Caco-2 (cell line): ENCODE measurements around the gene LRRC45. TPM values are rescaled to one million over a fixed set of nuclear protein-coding genes. Genes with fewer than 3 reads are reported as not detected.

Experiments
- BruUV-seq: library from RNA; stranded (reverse); fragments of 400-500 nt; replicated peaks from 2 replicates; lab custom pipeline; 2021; lab: Mats Ljungman, UMichigan
- CTCF ChIA-PET: fragments of 300-600 bp; sonication (Branson Sonifier 250); formaldehyde crosslinking; loops from one replicate; lab custom pipeline; 2022; ENCODE audit warnings: antibody characterized with exemption; lab: Charles Lee
- POLR2A ChIA-PET: fragments of 300-600 bp; sonication (Branson Sonifier 250); formaldehyde crosslinking; loops from one replicate; lab custom pipeline; 2022; ENCODE audit warnings: antibody characterized with exemption; lab: Charles Lee
- DNase-seq, 2 experiments: peaks; one replicate each; pipeline versions ENCODE4 v3.0.0 to v3.0.0-alpha.2; 2020 to 2022
- H3K27me3 ChIP-seq: replicated peaks from 2 replicates; pipeline ENCODE4 v1.6.0; 2011; ENCODE audit warnings: low read length; ENCODE audit not compliant: control insufficient read depth, insufficient read depth
- H3K36me3 ChIP-seq: 2 replicates; pipeline ENCODE4 v1.5.1; 2011; ENCODE audit warnings: low read length; ENCODE audit not compliant: control insufficient read depth, insufficient read depth
- H3K4me1 ChIP-seq: fragments of 250-450 bp; sonication (Bioruptor Pico); 2 replicates; pipeline ENCODE4 v1.5.1; 2020; ENCODE audit warnings: mild to moderate bottlenecking
- H3K4me3 ChIP-seq: 2 replicates; pipeline ENCODE4 v1.5.1; 2011; ENCODE audit warnings: low read depth, mild to moderate bottlenecking, control low read depth, low read length
- H3K9me3 ChIP-seq: fragments of 250-450 bp; sonication (Bioruptor Pico); 2 replicates; pipeline ENCODE4 v1.5.1; 2020; ENCODE audit warnings: mild to moderate bottlenecking, moderate library complexity
- H3K27ac Mint-ChIP-seq: one replicate; pipeline ENCODE4 v1.8.0; 2022; ENCODE audit warnings: mixed read lengths; ENCODE audit not compliant: unreplicated experiment
- H3K27me3 Mint-ChIP-seq: one replicate; pipeline ENCODE4 v1.8.0; 2022; ENCODE audit warnings: mixed read lengths; ENCODE audit not compliant: insufficient read depth, unreplicated experiment
- H3K36me3 Mint-ChIP-seq: one replicate; pipeline ENCODE4 v1.8.0; 2022; ENCODE audit warnings: mild to moderate bottlenecking, mixed read lengths; ENCODE audit not compliant: insufficient read depth, unreplicated experiment
- H3K4me1 Mint-ChIP-seq: one replicate; pipeline ENCODE4 v1.8.0; 2022; ENCODE audit warnings: low read depth, mixed read lengths; ENCODE audit not compliant: unreplicated experiment
- H3K4me3 Mint-ChIP-seq: one replicate; pipeline ENCODE4 v1.8.0; 2022; ENCODE audit warnings: mild to moderate bottlenecking, moderate library complexity, mixed read lengths; ENCODE audit not compliant: unreplicated experiment
- H3K9me3 Mint-ChIP-seq: one replicate; pipeline ENCODE4 v1.8.0; 2022; ENCODE audit warnings: mixed read lengths; ENCODE audit not compliant: unreplicated experiment
- intact Hi-C: fragments of 100-400 bp; cut with micrococcal nuclease; formaldehyde crosslinking; loops from one replicate; pipeline ENCODE4 v1.10.0; 2022; ENCODE audit not compliant: unreplicated experiment
- total RNA-seq: library from RNA; stranded (reverse); gene quantifications from 2 replicates; pipeline ENCODE4 v1.2.3, GENCODE V29; 2022
- TF ChIP-seq, protein P1 (sequence below), 2 experiments: fragments of 200-600 bp in 1 of 2; IDR thresholded peaks; 1 replicate in 1 of 2; 2 replicates in 1 of 2; pipeline versions ENCODE4 v1.5.1 to v1.8.0; 2011 to 2022; ENCODE audit warnings: antibody characterized with exemption in 1 of 2, control low read depth in 1 of 2, inconsistent platforms in 1 of 2, low read depth in 1 of 2, low read length in 1 of 2, mild to moderate bottlenecking in 1 of 2, moderate library complexity in 1 of 2; ENCODE audit not compliant: insufficient read depth in 1 of 2, severe bottlenecking in 1 of 2, unreplicated experiment in 1 of 2

LRRC45 gene
- total RNA-seq, 1 experiment from 2014 or later, result 33.2 TPM

GRCh38 chr17:82063424-82064415 lies 40.6 kb downstream of the LRRC45 start:
- Mint-ChIP-seq H3K36me3 (peaks cover 35% of the 10 kb centered on the region), H3K4me3 (peak overlapping the region; percentile 74), H3K27me3 (no peaks in the 10 kb centered on the region), H3K27ac (no peak overlapping the region), H3K9me3 (no peaks in the 10 kb centered on the region), H3K4me1 (no peaks in the 10 kb centered on the region)
- CTCF ChIA-PET, result interaction anchor here (2.0 kb wide), 1 partner anchor 33 kb away, joined by 7 read pairs; no protein-coding TSS in a partner anchor
- TF ChIP-seq, protein P1, sequence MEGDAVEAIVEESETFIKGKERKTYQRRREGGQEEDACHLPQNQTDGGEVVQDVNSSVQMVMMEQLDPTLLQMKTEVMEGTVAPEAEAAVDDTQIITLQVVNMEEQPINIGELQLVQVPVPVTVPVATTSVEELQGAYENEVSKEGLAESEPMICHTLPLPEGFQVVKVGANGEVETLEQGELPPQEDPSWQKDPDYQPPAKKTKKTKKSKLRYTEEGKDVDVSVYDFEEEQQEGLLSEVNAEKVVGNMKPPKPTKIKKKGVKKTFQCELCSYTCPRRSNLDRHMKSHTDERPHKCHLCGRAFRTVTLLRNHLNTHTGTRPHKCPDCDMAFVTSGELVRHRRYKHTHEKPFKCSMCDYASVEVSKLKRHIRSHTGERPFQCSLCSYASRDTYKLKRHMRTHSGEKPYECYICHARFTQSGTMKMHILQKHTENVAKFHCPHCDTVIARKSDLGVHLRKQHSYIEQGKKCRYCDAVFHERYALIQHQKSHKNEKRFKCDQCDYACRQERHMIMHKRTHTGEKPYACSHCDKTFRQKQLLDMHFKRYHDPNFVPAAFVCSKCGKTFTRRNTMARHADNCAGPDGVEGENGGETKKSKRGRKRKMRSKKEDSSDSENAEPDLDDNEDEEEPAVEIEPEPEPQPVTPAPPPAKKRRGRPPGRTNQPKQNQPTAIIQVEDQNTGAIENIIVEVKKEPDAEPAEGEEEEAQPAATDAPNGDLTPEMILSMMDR (IDR thresholded peaks at IDR 0.05; ENCODE audit: insufficient read depth in 1 of 2, low read depth in 1 of 2, low read length in 1 of 2, severe bottlenecking in 1 of 2, unreplicated experiment in 1 of 2), result no peak
- DNase-seq, result no peak
- Histone ChIP-seq H3K36me3 (peaks cover 3% of the 10 kb centered on the region; the same call in 1 of the 2 replicates), H3K9me3 (no peaks in the 10 kb centered on the region), H3K27me3 (no peaks in the 10 kb centered on the region), H3K4me1 (peaks cover 12% of the 10 kb centered on the region), H3K4me3 (peak overlapping the region; percentile 59; the same call in 1 of the 2 replicates)
- POLR2A ChIA-PET, result interaction anchor here (0.5 kb wide), 1 partner anchor 29 kb away, joined by 5 read pairs; no protein-coding TSS in a partner anchor
- intact Hi-C loops, result no loop called here
- BruUV-seq, result no TSS peak

GRCh38 chr17:82064433-82065192 lies 41.5 kb downstream of the LRRC45 start:
- CTCF ChIA-PET, result interaction anchor here (0.9 kb wide), 1 partner anchor 34 kb away, joined by 3 read pairs; no protein-coding TSS in a partner anchor
- POLR2A ChIA-PET, result interaction anchor here (0.8 kb wide), 1 partner anchor 34 kb away, joined by 3 read pairs; no protein-coding TSS in a partner anchor
- TF ChIP-seq, protein P1 (IDR thresholded peaks at IDR 0.05; ENCODE audit: insufficient read depth in 1 of 2, low read depth in 1 of 2, low read length in 1 of 2, severe bottlenecking in 1 of 2, unreplicated experiment in 1 of 2), result no peak
- Histone ChIP-seq H3K4me1 (peaks cover 12% of the 10 kb centered on the region), H3K4me3 (peak overlapping the region; percentile 59), H3K36me3 (peaks cover 3% of the 10 kb centered on the region; the same call in 1 of the 2 replicates), H3K27me3 (no peaks in the 10 kb centered on the region), H3K9me3 (no peaks in the 10 kb centered on the region)
- TSS peak; percentile 64 for BruUV-seq
- intact Hi-C loops, result no loop called here
- H3K4me3 Mint-ChIP-seq, result peak overlapping the region; percentile 74
- peaks cover 27% of the 10 kb centered on the region for H3K36me3 Mint-ChIP-seq
- H3K27ac Mint-ChIP-seq, result no peak overlapping the region
- no peak for DNase-seq
- H3K27me3 Mint-ChIP-seq, result no peaks in the 10 kb centered on the region
- H3K9me3 Mint-ChIP-seq, result no peaks in the 10 kb centered on the region
- H3K4me1 Mint-ChIP-seq, result no peaks in the 10 kb centered on the region
